Upper lobe of left lung (tissue), 4 donors: ENCODE results near the gene GGTLC1.

Source experiments
- POLR2A ChIP-seq, 4 donors: fragments of 450-650 bp; IDR thresholded peaks; one replicate each; pipeline ENCODE4 v1.5.1; 2016 to 2017; ENCODE audit warnings: antibody characterized with exemption in 4 of 4, mild to moderate bottlenecking in 2 of 4
- POLR2AphosphoS5 ChIP-seq, 2 donors: sonication (generic); formaldehyde crosslinking; IDR thresholded peaks; one replicate each; pipeline ENCODE4 v1.5.1; 2017; ENCODE audit warnings: antibody characterized with exemption in 2 of 2
- TF ChIP-seq, protein P1 (sequence below), 6 experiments: fragments of 450-650 bp in 4 of 6; fragments of 200-600 bp in 2 of 6; sonication (generic) in 2 of 6; IDR thresholded peaks; one replicate each; pipeline ENCODE4 v1.5.1; 2016 to 2019; ENCODE audit warnings: antibody characterized with exemption in 6 of 6

DNA sequence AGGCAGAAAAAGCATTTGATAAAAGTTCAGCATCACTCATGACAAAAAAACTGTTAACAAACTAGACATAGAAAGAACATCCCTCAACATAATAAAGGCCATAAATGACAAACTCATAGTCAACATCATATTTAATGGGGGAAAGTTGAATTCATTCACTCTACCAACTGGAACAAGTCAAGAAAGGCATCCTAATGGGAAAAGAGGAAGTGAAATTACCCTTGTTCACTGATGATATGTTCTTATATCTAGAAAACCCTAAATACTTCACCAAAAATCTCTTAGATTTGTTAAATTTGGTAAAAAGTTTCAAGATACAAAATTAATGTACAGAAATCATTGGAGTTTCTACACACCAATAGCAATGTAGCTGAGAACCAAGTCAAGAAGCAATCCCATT lies 48.9 kb downstream of the GGTLC1 start:
- TF ChIP-seq POLR2A (IDR thresholded peaks at IDR 0.05): no peak
- TF ChIP-seq, protein P1, sequence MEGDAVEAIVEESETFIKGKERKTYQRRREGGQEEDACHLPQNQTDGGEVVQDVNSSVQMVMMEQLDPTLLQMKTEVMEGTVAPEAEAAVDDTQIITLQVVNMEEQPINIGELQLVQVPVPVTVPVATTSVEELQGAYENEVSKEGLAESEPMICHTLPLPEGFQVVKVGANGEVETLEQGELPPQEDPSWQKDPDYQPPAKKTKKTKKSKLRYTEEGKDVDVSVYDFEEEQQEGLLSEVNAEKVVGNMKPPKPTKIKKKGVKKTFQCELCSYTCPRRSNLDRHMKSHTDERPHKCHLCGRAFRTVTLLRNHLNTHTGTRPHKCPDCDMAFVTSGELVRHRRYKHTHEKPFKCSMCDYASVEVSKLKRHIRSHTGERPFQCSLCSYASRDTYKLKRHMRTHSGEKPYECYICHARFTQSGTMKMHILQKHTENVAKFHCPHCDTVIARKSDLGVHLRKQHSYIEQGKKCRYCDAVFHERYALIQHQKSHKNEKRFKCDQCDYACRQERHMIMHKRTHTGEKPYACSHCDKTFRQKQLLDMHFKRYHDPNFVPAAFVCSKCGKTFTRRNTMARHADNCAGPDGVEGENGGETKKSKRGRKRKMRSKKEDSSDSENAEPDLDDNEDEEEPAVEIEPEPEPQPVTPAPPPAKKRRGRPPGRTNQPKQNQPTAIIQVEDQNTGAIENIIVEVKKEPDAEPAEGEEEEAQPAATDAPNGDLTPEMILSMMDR (IDR thresholded peaks at IDR 0.05): no peak
- no peak for TF ChIP-seq POLR2AphosphoS5 (IDR thresholded peaks at IDR 0.05)
